DND-41 (cell line): ENCODE results near the gene APMAP.

ENCODE experiments used
- EZH2 ChIP-seq: IDR thresholded peaks from 3 replicates; pipeline ENCODE4 v1.6.1; 2012; ENCODE audit warnings: borderline replicate concordance, low read depth, mild to moderate bottlenecking, moderate library complexity, low read length, inconsistent platforms; ENCODE audit not compliant: severe bottlenecking
- TF ChIP-seq, protein P1 (sequence below): IDR thresholded peaks from 2 replicates; pipeline ENCODE4 v1.5.1; 2012; ENCODE audit warnings: borderline replicate concordance, low read length, moderate library complexity, mild to moderate bottlenecking; ENCODE audit not compliant: poor library complexity, severe bottlenecking; ENCODE audit errors: extremely low read depth

DNA sequence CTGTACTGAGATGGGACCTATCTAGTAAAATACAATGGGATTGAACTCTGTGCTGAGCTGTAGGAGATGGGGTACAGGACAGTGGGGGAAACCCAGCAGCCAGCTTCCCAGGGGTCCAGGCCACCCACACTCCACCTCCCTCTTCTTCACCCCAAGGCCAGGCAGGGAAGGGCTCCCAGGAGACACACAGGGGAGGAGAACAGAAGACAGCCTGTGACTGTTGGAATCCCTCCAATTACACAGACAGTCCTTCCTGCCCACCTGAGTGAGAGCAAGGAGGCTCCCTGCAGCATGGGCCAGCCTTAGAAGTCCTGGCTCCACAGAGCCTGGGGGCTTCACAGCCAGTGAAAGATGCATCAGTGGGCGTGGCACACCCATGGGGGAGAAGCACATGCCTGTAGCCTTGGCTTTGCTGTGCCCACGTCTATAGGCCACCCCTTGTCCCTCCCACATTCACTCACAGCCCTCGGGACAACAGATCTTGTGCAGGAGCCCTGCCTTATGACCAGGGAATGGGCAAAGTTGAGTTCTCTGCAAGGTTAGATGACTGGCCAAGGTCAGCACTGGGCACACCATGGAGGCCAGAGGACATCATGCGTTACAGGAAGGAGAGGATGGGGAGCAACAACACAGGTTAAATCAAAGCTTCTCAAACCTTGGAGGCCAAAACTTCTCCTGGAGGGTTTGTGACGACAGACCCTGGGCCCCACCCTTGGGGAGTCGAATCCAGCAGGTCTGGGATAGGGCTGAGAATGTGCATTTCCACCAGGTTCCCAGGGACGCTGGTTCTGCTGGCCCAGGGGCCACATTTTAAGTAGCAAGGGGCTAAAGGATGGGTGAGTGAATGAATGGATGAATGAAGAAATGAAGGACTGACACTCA lies 55.8 kb downstream of the APMAP start:
- TF ChIP-seq, protein P1, sequence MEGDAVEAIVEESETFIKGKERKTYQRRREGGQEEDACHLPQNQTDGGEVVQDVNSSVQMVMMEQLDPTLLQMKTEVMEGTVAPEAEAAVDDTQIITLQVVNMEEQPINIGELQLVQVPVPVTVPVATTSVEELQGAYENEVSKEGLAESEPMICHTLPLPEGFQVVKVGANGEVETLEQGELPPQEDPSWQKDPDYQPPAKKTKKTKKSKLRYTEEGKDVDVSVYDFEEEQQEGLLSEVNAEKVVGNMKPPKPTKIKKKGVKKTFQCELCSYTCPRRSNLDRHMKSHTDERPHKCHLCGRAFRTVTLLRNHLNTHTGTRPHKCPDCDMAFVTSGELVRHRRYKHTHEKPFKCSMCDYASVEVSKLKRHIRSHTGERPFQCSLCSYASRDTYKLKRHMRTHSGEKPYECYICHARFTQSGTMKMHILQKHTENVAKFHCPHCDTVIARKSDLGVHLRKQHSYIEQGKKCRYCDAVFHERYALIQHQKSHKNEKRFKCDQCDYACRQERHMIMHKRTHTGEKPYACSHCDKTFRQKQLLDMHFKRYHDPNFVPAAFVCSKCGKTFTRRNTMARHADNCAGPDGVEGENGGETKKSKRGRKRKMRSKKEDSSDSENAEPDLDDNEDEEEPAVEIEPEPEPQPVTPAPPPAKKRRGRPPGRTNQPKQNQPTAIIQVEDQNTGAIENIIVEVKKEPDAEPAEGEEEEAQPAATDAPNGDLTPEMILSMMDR = no peak
- TF ChIP-seq EZH2 = no peak
